IPS-18a (cell line): ENCODE data around the gene KANK2.

Experiments used
- H3K27ac ChIP-seq: one replicate; pipeline ENCODE4 v1.5.1; 2013; ENCODE audit warnings: low read length
- H3K27me3 ChIP-seq: one replicate; pipeline ENCODE4 v1.6.1; 2013; ENCODE audit warnings: mild to moderate bottlenecking, low read length; ENCODE audit not compliant: control insufficient read depth, insufficient read depth
- H3K36me3 ChIP-seq: one replicate; pipeline ENCODE4 v1.6.1; 2013; ENCODE audit warnings: low read depth, low read length; ENCODE audit not compliant: control insufficient read depth
- H3K4me1 ChIP-seq: one replicate; pipeline ENCODE4 v1.6.1; 2013; ENCODE audit warnings: low read depth, low read length; ENCODE audit not compliant: control insufficient read depth
- H3K4me3 ChIP-seq: one replicate; pipeline ENCODE4 v1.5.1; 2013; ENCODE audit warnings: low read length
- H3K9ac ChIP-seq: one replicate; pipeline ENCODE4 v1.6.1; 2013; ENCODE audit warnings: mild to moderate bottlenecking, low read length, moderate library complexity
- H3K9me3 ChIP-seq: one replicate; pipeline ENCODE4 v1.6.1; 2013; ENCODE audit warnings: low read depth, low read length; ENCODE audit not compliant: control insufficient read depth

Gene KANK2

DNA sequence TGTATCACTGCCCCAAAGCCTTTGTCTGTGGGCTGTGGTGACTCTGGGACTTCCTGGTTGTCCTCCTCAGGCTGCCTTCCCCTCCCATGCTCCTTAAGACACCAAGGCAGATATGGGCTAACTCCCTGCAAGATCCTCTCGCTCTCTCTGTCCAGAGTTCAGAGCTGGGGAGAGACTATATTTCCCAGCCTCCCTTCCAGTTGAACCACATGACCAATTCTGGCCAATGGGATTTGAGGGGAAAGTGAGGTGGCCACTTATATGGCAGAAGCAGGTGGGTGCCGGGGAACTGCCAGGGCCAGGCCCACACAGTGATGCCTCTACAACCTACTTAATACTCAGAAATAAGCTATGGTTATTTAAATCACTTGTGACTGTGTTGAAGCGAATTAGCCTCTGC is 25.9 kb upstream of the KANK2 start:
- H3K4me1 ChIP-seq, result no peaks in the 10 kb centered on the region
- no peak overlapping the region for H3K4me3 ChIP-seq
- H3K27ac ChIP-seq, result no peak overlapping the region
- H3K9me3 ChIP-seq, result peaks cover 6% of the 10 kb centered on the region
- no peak overlapping the region for H3K9ac ChIP-seq
- H3K27me3 ChIP-seq, result no peaks in the 10 kb centered on the region
- H3K36me3 ChIP-seq, result peaks cover 9% of the 10 kb centered on the region

GRCh38 chr19:11221082-11221598 is 23.8 kb upstream of the KANK2 start:
- no peaks in the 10 kb centered on the region for H3K27me3 ChIP-seq
- no peak overlapping the region for H3K4me3 ChIP-seq
- no peak overlapping the region for H3K9ac ChIP-seq
- H3K27ac ChIP-seq, result no peak overlapping the region
- H3K4me1 ChIP-seq, result no peaks in the 10 kb centered on the region
- peaks cover 6% of the 10 kb centered on the region for H3K9me3 ChIP-seq
- peaks cover 9% of the 10 kb centered on the region for H3K36me3 ChIP-seq

DNA sequence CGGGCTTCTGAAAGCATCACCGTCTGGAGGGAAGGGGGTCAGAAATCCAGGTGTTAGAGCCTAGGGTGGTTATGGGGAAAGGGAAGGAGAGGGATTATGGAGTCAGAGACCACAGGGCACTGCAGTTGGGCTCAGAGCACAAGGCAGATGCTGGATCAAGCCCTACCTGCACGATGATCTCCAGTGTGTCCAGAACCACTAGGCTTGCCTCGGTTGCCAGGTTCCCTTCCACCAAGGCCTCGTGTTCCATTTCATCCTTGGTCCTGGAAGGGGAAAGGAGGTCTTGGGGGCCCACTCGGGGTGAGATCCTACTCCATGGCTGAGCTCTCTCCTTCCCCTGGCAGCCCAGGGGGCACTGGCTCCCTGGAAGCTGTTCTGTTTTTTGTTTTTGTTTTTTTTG is 17.0 kb upstream of the KANK2 start:
- peaks cover 5% of the 10 kb centered on the region for H3K36me3 ChIP-seq
- H3K4me1 ChIP-seq, result no peaks in the 10 kb centered on the region
- H3K27ac ChIP-seq, result no peak overlapping the region
- no peak overlapping the region for H3K9ac ChIP-seq
- no peak overlapping the region for H3K4me3 ChIP-seq
- H3K27me3 ChIP-seq, result no peaks in the 10 kb centered on the region
- H3K9me3 ChIP-seq, result no peaks in the 10 kb centered on the region

- no peaks in the 10 kb centered on the region for H3K9me3 ChIP-seq
- H3K4me3 ChIP-seq, result no peak overlapping the region
- H3K27ac ChIP-seq, result no peak overlapping the region
- no peaks in the 10 kb centered on the region for H3K4me1 ChIP-seq
- H3K27me3 ChIP-seq, result no peaks in the 10 kb centered on the region
- peaks cover 5% of the 10 kb centered on the region for H3K36me3 ChIP-seq
- H3K9ac ChIP-seq, result no peak overlapping the region
These were observed 13.2 kb upstream of the KANK2 start for GRCh38 chr19:11210656-11210928.

- Histone ChIP-seq H3K4me1 (no peaks in the 10 kb centered on the region), H3K36me3 (peaks cover 5% of the 10 kb centered on the region)
These were observed 12.7 kb upstream of the KANK2 start for GRCh38 chr19:11209839-11210655.

GRCh38 chr19:11208561-11209471 is 11.5 kb upstream of the KANK2 start:
- Histone ChIP-seq H3K27me3 (no peaks in the 10 kb centered on the region), H3K4me1 (no peaks in the 10 kb centered on the region), H3K4me3 (no peak overlapping the region), H3K36me3 (peaks cover 5% of the 10 kb centered on the region), H3K27ac (no peak overlapping the region), H3K9me3 (no peaks in the 10 kb centered on the region), H3K9ac (no peak overlapping the region)

More at GRCh38 chr19:11209839-11210655, 12.7 kb upstream of the KANK2 start:
- Histone ChIP-seq H3K9me3 (no peaks in the 10 kb centered on the region), H3K9ac (no peak overlapping the region), H3K27me3 (no peaks in the 10 kb centered on the region), H3K4me3 (no peak overlapping the region), H3K27ac (no peak overlapping the region)

DNA sequence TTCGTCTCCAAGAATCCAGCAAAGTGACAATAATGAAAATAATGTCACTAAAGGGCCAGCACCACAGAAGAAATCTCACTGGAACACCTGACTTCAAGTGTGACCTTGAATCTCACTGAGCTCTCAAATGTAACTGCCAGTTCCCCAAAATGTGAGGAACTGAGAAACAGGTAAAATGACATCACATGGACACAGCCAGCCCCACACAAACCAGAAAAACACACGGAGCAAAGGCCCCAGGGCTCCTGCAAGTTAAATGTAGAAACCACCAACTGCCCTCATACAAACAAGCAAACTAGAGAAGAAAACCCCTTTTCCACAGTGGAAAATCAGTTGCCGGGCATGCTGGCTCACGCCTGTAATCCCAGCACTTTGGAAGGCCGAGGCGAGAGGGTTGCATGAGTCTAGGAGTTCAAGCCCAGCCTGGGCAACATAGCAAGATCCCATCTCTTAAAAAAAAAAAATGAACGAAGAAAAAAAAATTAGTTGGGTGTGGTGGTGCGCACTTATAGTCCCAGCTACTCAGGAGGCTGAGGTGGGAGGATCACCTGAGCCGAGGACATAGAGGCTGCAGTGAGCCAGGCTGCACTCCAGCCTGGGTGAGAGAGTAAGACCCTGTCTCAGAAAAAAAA is 8.7 kb upstream of the KANK2 start:
- no peaks in the 10 kb centered on the region for H3K27me3 ChIP-seq
- H3K9me3 ChIP-seq, result no peaks in the 10 kb centered on the region
- H3K4me1 ChIP-seq, result no peaks in the 10 kb centered on the region
- H3K4me3 ChIP-seq, result no peak overlapping the region
- H3K36me3 ChIP-seq, result no peaks in the 10 kb centered on the region
- H3K9ac ChIP-seq, result no peak overlapping the region
- no peak overlapping the region for H3K27ac ChIP-seq

- no peaks in the 10 kb centered on the region for H3K9me3 ChIP-seq
- no peaks in the 10 kb centered on the region for H3K27me3 ChIP-seq
- H3K4me1 ChIP-seq, result no peaks in the 10 kb centered on the region
- no peak overlapping the region for H3K27ac ChIP-seq
- no peaks in the 10 kb centered on the region for H3K36me3 ChIP-seq
- H3K9ac ChIP-seq, result no peak overlapping the region
- H3K4me3 ChIP-seq, result no peak overlapping the region
These were observed 7.6 kb upstream of the KANK2 start for GRCh38 chr19:11204943-11205349.

- Histone ChIP-seq H3K27ac (no peak overlapping the region), H3K36me3 (no peaks in the 10 kb centered on the region), H3K27me3 (no peaks in the 10 kb centered on the region), H3K4me1 (no peaks in the 10 kb centered on the region), H3K9me3 (no peaks in the 10 kb centered on the region), H3K9ac (no peak overlapping the region), H3K4me3 (no peak overlapping the region)
These were observed 6.8 kb upstream of the KANK2 start for GRCh38 chr19:11204076-11204602.

DNA sequence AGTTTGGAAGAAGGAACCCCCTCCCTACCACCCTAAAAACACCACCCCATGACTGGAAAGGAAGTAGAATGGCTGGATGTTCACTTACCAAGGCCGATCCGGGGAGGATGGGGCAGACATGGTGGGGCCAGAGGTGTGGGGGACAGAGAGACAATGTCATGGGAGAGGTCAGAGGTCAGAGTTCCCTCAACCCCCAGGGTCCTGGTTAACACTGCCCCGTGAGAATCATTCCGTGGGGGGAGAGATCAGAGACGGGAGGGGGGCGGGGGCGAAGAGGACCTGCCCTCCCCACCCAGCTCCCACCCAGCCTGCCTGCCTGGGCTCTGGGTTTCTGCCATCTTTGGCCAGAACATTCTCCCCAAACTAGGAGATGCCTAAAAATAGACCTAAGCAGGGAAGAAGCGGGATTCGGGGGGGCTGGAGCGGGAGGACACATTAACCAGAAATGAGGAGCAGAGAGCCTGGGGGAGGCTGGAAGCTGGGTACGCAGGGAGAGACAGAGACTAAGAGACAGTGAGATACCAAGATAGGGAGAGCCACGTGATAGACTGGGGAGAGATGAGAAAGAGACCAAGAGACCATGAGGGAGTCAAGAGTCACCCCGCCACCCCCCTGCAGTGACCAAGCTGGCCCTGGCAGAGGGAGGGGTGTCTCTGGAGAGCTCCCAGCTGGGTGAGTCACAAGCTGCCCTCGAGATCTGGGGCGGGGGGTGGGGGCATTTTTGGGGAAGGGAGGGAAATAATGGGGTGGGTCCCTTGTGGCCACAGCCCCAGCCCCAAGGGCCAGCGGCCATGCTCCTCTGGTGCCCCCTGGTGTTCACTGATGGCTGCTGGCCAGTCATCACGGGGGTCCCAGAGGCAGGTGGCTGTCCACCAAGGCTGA is 6.1 kb upstream of the KANK2 start:
- Histone ChIP-seq H3K27me3 (no peaks in the 10 kb centered on the region), H3K4me3 (no peak overlapping the region), H3K36me3 (no peaks in the 10 kb centered on the region), H3K9ac (no peak overlapping the region), H3K27ac (no peak overlapping the region), H3K4me1 (no peaks in the 10 kb centered on the region), H3K9me3 (no peaks in the 10 kb centered on the region)
